ENCODE results near the gene TNFRSF25. TPM values are rescaled to one million over a fixed set of nuclear protein-coding genes. Genes with fewer than 3 reads are reported as not detected.

Gene TNFRSF25
- polyA plus RNA-seq, 1 donor from 2014 or later, result 52.2 TPM

DNA sequence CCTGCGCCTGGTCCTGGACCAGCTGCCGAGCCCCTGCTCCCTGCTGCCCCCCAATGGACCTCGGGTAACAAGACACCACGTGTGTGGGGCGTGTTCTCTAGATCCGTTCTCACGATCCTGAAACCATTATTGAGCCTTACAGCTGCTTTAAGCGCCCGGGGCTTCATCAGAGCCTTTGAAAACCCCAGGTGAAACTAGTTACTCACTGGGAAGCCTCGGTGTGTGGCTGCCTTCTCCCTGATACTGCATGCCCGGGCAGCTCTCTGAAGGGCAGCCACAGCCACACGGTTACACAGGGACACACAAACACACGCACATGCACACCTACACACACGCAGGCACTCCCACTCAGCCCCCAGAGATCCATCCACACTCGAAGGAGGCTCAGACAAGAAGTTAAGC is 51.5 kb downstream of the TNFRSF25 start:
- Histone ChIP-seq H2AFZ (ENCODE audit: low read depth, low read length) (no peak overlapping the region), H3K4me3 (ENCODE audit: low read length) (no peak overlapping the region), H3K9me2 (ENCODE audit: insufficient read depth, low read length) (no peaks in the 10 kb centered on the region), H3K4me2 (ENCODE audit: low read length) (no peak overlapping the region), H4K20me1 (ENCODE audit: insufficient read depth) (no peaks in the 10 kb centered on the region), H3F3A (ENCODE audit: insufficient read depth, low read length, poor library complexity, severe bottlenecking) (no peaks in the 10 kb centered on the region), H3K9ac (ENCODE audit: low read length) (no peak overlapping the region), H3K27me3 (ENCODE audit: insufficient read depth, low read depth, low read length) (peaks cover 43% of the 10 kb centered on the region), H3K79me2 (replicated peaks; ENCODE audit: insufficient read depth, low read length) (no peaks in the 10 kb centered on the region), H3K27ac (ENCODE audit: low read length) (no peak overlapping the region), H3K36me3 (ENCODE audit: insufficient read depth, low read length) (no peaks in the 10 kb centered on the region), H3K9me3 (ENCODE audit: low read length) (no peaks in the 10 kb centered on the region)
- TF ChIP-seq, protein P1, sequence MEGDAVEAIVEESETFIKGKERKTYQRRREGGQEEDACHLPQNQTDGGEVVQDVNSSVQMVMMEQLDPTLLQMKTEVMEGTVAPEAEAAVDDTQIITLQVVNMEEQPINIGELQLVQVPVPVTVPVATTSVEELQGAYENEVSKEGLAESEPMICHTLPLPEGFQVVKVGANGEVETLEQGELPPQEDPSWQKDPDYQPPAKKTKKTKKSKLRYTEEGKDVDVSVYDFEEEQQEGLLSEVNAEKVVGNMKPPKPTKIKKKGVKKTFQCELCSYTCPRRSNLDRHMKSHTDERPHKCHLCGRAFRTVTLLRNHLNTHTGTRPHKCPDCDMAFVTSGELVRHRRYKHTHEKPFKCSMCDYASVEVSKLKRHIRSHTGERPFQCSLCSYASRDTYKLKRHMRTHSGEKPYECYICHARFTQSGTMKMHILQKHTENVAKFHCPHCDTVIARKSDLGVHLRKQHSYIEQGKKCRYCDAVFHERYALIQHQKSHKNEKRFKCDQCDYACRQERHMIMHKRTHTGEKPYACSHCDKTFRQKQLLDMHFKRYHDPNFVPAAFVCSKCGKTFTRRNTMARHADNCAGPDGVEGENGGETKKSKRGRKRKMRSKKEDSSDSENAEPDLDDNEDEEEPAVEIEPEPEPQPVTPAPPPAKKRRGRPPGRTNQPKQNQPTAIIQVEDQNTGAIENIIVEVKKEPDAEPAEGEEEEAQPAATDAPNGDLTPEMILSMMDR (IDR thresholded peaks at IDR 0.05; ENCODE audit: poor library complexity, severe bottlenecking), result peak; percentile 52
- no peak for TF ChIP-seq RAD21 (conservative IDR thresholded peaks at IDR 0.05)

DNA sequence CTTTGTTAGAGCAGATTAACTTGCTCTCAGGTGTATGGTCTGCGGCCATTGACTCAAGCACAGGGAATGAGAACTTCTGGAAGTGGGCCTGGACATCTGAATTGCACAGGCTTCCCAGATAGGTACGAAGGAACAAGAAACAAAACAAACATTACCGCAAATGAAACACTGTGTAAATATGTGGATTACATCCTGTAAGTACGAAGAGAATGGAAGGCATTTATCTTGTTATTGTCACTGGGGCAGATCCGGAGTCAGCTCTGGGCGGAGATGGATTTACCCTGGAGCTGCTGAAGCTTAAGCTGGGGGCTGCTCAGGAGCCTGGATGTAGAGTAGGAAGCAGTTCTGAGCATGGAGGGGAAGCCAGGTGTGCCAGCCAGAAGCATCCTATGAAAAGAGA is 53.1 kb downstream of the TNFRSF25 start:
- Histone ChIP-seq H3K36me3 (ENCODE audit: insufficient read depth, low read length) (no peaks in the 10 kb centered on the region), H3K79me2 (replicated peaks; ENCODE audit: insufficient read depth, low read length) (no peaks in the 10 kb centered on the region), H3K9ac (ENCODE audit: low read length) (no peak overlapping the region), H2AFZ (ENCODE audit: low read depth, low read length) (no peak overlapping the region), H4K20me1 (ENCODE audit: insufficient read depth) (no peaks in the 10 kb centered on the region), H3K9me2 (ENCODE audit: insufficient read depth, low read length) (no peaks in the 10 kb centered on the region), H3K4me3 (ENCODE audit: low read length) (no peak overlapping the region), H3K4me2 (ENCODE audit: low read length) (no peak overlapping the region), H3F3A (ENCODE audit: insufficient read depth, low read length, poor library complexity, severe bottlenecking) (no peaks in the 10 kb centered on the region), H3K27ac (ENCODE audit: low read length) (no peak overlapping the region), H3K9me3 (ENCODE audit: low read length) (no peaks in the 10 kb centered on the region), H3K27me3 (ENCODE audit: insufficient read depth, low read depth, low read length) (peaks cover 30% of the 10 kb centered on the region)
- TF ChIP-seq POLR2AphosphoS5 (IDR thresholded peaks at IDR 0.05), result no peak
- TF ChIP-seq RAD21 (conservative IDR thresholded peaks at IDR 0.05), result no peak

Small RNAs within 50 kb of the gene (small RNA-seq; reads per million reads assigned to genes)
- gene MIR4252, result 0 reads per million in 3 experiments

Other genes with a start within 250 kb of the TNFRSF25 start
- 21.1 and 23.3 TPM in 2 replicates for gene ICMT, start 230.2 kb downstream of the TNFRSF25 start, polyA plus RNA-seq
- gene HES3, start 222.0 kb downstream of the TNFRSF25 start, polyA plus RNA-seq, result not detected in 2 replicates
- gene GPR153, start 205.1 kb downstream of the TNFRSF25 start, polyA plus RNA-seq, result 26.9 and 34.6 TPM in 2 replicates
- 101 TPM in 2 replicates for gene ACOT7, start 72.4 kb downstream of the TNFRSF25 start, polyA plus RNA-seq
- gene HES2, start 46.3 kb downstream of the TNFRSF25 start, polyA plus RNA-seq, result not detected in 2 replicates
- not detected in 2 replicates for gene ESPN, start 41.4 kb downstream of the TNFRSF25 start, polyA plus RNA-seq
- gene PLEKHG5, start 25.5 kb upstream of the TNFRSF25 start, polyA plus RNA-seq, result 24.0 and 28.8 TPM in 2 replicates
- 25.4 and 30.7 TPM in 2 replicates for gene NOL9, start 88.3 kb upstream of the TNFRSF25 start, polyA plus RNA-seq
- gene TAS1R1, start 89.1 kb upstream of the TNFRSF25 start, polyA plus RNA-seq, result not detected in 2 replicates
- gene ZBTB48, start 113.8 kb upstream of the TNFRSF25 start, polyA plus RNA-seq, result 38.7 and 48.2 TPM in 2 replicates
- gene KLHL21, start 136.7 kb upstream of the TNFRSF25 start, polyA plus RNA-seq, result 8.4 and 8.7 TPM in 2 replicates
- 11.0 and 12.9 TPM in 2 replicates for gene PHF13, start 147.6 kb upstream of the TNFRSF25 start, polyA plus RNA-seq
- 51.5 and 67.0 TPM in 2 replicates for gene THAP3, start 158.7 kb upstream of the TNFRSF25 start, polyA plus RNA-seq
- 26.0 and 28.6 TPM in 2 replicates for gene DNAJC11, start 235.6 kb upstream of the TNFRSF25 start, polyA plus RNA-seq